GM23338 (cell line): Measurements from ENCODE around the gene SLC25A10. TPM values are rescaled to one million over a fixed set of nuclear protein-coding genes. Genes with fewer than 3 reads are reported as not detected.
"Not testable (repeated sequence)": the region's sequence is repeated elsewhere in the genome, so short reads cannot be mapped to it uniquely, and the experiment has no call there.

Source experiments
- ATAC-seq: fragments of 200-7000 bp; cut with Tn5 transposase; 3 replicates; pipeline ENCODE4 v1.9.1; 2020
- DNase-seq: peaks from one replicate; pipeline ENCODE4 v3.0.0-alpha.2; 2015; ENCODE audit warnings: low spot score
- H2AFZ ChIP-seq: fragments of 200-600 bp; sonication (generic); 2 replicates; pipeline ENCODE4 v1.8.0; 2016; ENCODE audit warnings: antibody characterized with exemption, mild to moderate bottlenecking, moderate library complexity
- H3F3A ChIP-seq: fragments of 200-600 bp; sonication (generic); replicated peaks from 2 replicates; pipeline ENCODE4 v1.8.0; 2017; ENCODE audit warnings: antibody characterized with exemption, mixed run types, low read depth
- H3K27ac ChIP-seq: fragments of 200-600 bp; sonication (generic); 2 replicates; pipeline ENCODE4 v1.6.1; 2016; ENCODE audit warnings: low read depth
- H3K27me3 ChIP-seq: fragments of 200-600 bp; sonication (generic); 2 replicates; pipeline ENCODE4 v1.8.0; 2016; ENCODE audit warnings: mild to moderate bottlenecking, mixed run types, moderate library complexity; ENCODE audit not compliant: insufficient read depth
- H3K36me3 ChIP-seq: fragments of 200-600 bp; sonication (generic); 2 replicates; pipeline ENCODE4 v1.8.0; 2016; ENCODE audit warnings: mild to moderate bottlenecking; ENCODE audit not compliant: insufficient read depth
- H3K4me1 ChIP-seq: fragments of 200-600 bp; sonication (generic); 2 replicates; pipeline ENCODE4 v1.8.0; 2016; ENCODE audit warnings: mild to moderate bottlenecking, moderate library complexity; ENCODE audit not compliant: insufficient read depth
- H3K4me2 ChIP-seq: fragments of 200-600 bp; sonication (generic); 2 replicates; pipeline ENCODE4 v1.7.1; 2017; ENCODE audit warnings: mixed run types
- H3K4me3 ChIP-seq: fragments of 200-600 bp; sonication (generic); 2 replicates; pipeline ENCODE4 v1.6.1; 2016; ENCODE audit warnings: mixed run types
- H3K79me2 ChIP-seq: fragments of 200-600 bp; sonication (generic); replicated peaks from 2 replicates; pipeline ENCODE4 v1.8.0; 2017; ENCODE audit warnings: mild to moderate bottlenecking; ENCODE audit not compliant: insufficient read depth
- H3K9me2 ChIP-seq: fragments of 200-600 bp; sonication (generic); 2 replicates; pipeline ENCODE4 v1.8.0; 2017; ENCODE audit not compliant: insufficient read depth
- H4K20me1 ChIP-seq: fragments of 200-600 bp; sonication (generic); replicated peaks from 2 replicates; pipeline ENCODE4 v1.8.0; 2017; ENCODE audit warnings: mild to moderate bottlenecking; ENCODE audit not compliant: insufficient read depth
- H3K27ac Mint-ChIP-seq: 2 replicates; pipeline ENCODE4 v1.8.0; 2020; ENCODE audit warnings: inconsistent platforms, mild to moderate bottlenecking, moderate library complexity, mixed read lengths
- H3K27me3 Mint-ChIP-seq: 3 replicates; pipeline ENCODE4 v1.8.0; 2022; ENCODE audit warnings: low read depth, mild to moderate bottlenecking, moderate library complexity, mixed read lengths, inconsistent platforms; ENCODE audit not compliant: insufficient read depth, poor library complexity
- H3K36me3 Mint-ChIP-seq: 3 replicates; pipeline ENCODE4 v1.8.0; 2021; ENCODE audit warnings: low read depth, mild to moderate bottlenecking, inconsistent platforms, moderate library complexity, mixed read lengths
- H3K4me1 Mint-ChIP-seq: 3 replicates; pipeline ENCODE4 v1.8.0; 2020; ENCODE audit warnings: mild to moderate bottlenecking, inconsistent platforms, mixed read lengths
- H3K4me3 Mint-ChIP-seq: 3 replicates; pipeline ENCODE4 v1.8.0; 2021; ENCODE audit warnings: moderate library complexity, mild to moderate bottlenecking, inconsistent platforms, mixed read lengths
- H3K9me3 Mint-ChIP-seq: 3 replicates; pipeline ENCODE4 v1.8.0; 2020; ENCODE audit warnings: moderate library complexity, mild to moderate bottlenecking, inconsistent platforms, mixed read lengths
- ETS1 ChIP-seq: IDR thresholded peaks from 2 replicates; pipeline ENCODE4 v1.6.1; 2016; ENCODE audit warnings: antibody characterized with exemption
- EZH2 ChIP-seq: fragments of 200-600 bp; sonication (generic); IDR thresholded peaks from one replicate; pipeline ENCODE4 v1.8.0; 2017; ENCODE audit warnings: antibody characterized with exemption, mild to moderate bottlenecking, low read depth; ENCODE audit not compliant: unreplicated experiment
- JUNB ChIP-seq: IDR thresholded peaks from one replicate; pipeline ENCODE4 v1.6.1; 2016; ENCODE audit warnings: antibody characterized with exemption; ENCODE audit not compliant: unreplicated experiment
- NANOG ChIP-seq: IDR thresholded peaks from 2 replicates; pipeline ENCODE4 v1.6.1; 2016; ENCODE audit warnings: antibody characterized with exemption, borderline replicate concordance
- REST ChIP-seq: IDR thresholded peaks from one replicate; pipeline ENCODE4 v1.6.1; 2018; ENCODE audit warnings: antibody characterized with exemption; ENCODE audit not compliant: unreplicated experiment
- STAT1 ChIP-seq: IDR thresholded peaks from one replicate; pipeline ENCODE4 v1.6.1; 2016; ENCODE audit warnings: antibody characterized with exemption; ENCODE audit not compliant: unreplicated experiment
- polyA plus RNA-seq: library from polyadenylated mRNA; unstranded; fragments of >200 nt; fragmentation: Nextera tagmentation; extraction: Ambion mirVana; gene quantifications from 2 replicates; pipeline ENCODE4 v1.2.1, GENCODE V29; 2016
- total RNA-seq: library from RNA; depleted of rRNA; stranded (reverse); fragments of >200 nt; shearing (Covaris generic); gene quantifications from 2 replicates; pipeline ENCODE4 v1.2.3, GENCODE V29; 2014
- TF ChIP-seq, protein P1 (sequence below), 2 experiments: fragments of 200-600 bp in 1 of 2; sonication (generic) in 1 of 2; conservative IDR thresholded peaks; 2 replicates each; pipeline versions ENCODE4 v1.5.1 to v1.6.1; 2016 to 2017; ENCODE audit warnings: antibody characterized with exemption in 2 of 2, low read depth in 2 of 2, mild to moderate bottlenecking in 2 of 2, moderate library complexity in 1 of 2

The SLC25A10 gene
- total and polyA plus RNA-seq, 2 experiments from 2014 or later, result 25.7 to 47.4 TPM

GRCh38 chr17:81675515-81676221 lies 36.4 kb upstream of the SLC25A10 start:
- H3K27ac Mint-ChIP-seq, H3K4me3 ChIP-seq, H4K20me1 ChIP-seq, H2AFZ ChIP-seq, H3K4me1 ChIP-seq, H3K4me3 Mint-ChIP-seq, H3K79me2 ChIP-seq, H3K9me2 ChIP-seq, H3K9me3 Mint-ChIP-seq, H3K4me1 Mint-ChIP-seq, H3K4me2 ChIP-seq, H3K27me3 ChIP-seq: not testable (repeated sequence)
- TF ChIP-seq, protein P1, sequence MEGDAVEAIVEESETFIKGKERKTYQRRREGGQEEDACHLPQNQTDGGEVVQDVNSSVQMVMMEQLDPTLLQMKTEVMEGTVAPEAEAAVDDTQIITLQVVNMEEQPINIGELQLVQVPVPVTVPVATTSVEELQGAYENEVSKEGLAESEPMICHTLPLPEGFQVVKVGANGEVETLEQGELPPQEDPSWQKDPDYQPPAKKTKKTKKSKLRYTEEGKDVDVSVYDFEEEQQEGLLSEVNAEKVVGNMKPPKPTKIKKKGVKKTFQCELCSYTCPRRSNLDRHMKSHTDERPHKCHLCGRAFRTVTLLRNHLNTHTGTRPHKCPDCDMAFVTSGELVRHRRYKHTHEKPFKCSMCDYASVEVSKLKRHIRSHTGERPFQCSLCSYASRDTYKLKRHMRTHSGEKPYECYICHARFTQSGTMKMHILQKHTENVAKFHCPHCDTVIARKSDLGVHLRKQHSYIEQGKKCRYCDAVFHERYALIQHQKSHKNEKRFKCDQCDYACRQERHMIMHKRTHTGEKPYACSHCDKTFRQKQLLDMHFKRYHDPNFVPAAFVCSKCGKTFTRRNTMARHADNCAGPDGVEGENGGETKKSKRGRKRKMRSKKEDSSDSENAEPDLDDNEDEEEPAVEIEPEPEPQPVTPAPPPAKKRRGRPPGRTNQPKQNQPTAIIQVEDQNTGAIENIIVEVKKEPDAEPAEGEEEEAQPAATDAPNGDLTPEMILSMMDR (conservative IDR thresholded peaks at IDR 0.05; ENCODE audit: low read depth in 2 of 2), result peak; percentile 55 to 56
- H3K27me3 Mint-ChIP-seq, result peaks cover 19% of the 10 kb centered on the region
- H3K36me3 ChIP-seq, result peaks cover 13% of the 10 kb centered on the region
- H3K36me3 Mint-ChIP-seq, result peaks cover 42% of the 10 kb centered on the region
- DNase-seq (peak; percentile 39), ATAC-seq (peak; percentile 28)
- H3K27ac ChIP-seq, result peak overlapping the region; percentile 84
- peaks cover 12% of the 10 kb centered on the region; the same call in 1 of the 2 replicates for H3F3A ChIP-seq

DNA sequence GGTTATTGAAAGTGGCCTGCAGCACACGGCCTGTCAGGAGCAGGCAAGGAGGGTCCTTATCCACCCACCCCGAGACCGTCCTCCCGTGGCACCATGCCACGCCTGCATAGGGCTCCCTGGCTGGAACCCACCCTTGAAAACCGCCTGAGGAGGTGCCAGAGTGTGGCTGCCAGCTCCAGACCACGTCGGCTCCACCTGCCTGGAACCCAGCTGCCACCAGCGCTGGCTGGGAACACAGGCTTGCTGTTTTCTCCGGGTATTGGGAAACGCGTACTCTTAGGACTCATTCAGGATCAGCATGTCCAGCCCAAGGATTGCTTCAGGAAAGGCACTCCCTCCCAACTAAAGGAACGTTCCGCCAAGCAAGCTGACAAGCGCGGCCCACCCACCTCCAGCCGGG lies 35.2 kb upstream of the SLC25A10 start:
- peaks cover 35% of the 10 kb centered on the region for H3K36me3 Mint-ChIP-seq
- no peak overlapping the region for H3K27ac Mint-ChIP-seq
- Histone ChIP-seq H3K9me2 (no peaks in the 10 kb centered on the region), H3K4me3 (no peak overlapping the region), H3K79me2 (peaks cover 12% of the 10 kb centered on the region), H3K36me3 (peaks cover 7% of the 10 kb centered on the region; the same call in 1 of the 2 replicates), H4K20me1 (peaks cover 3% of the 10 kb centered on the region; the same call in 1 of the 2 replicates), H2AFZ (no peak overlapping the region), H3K4me1 (no peaks in the 10 kb centered on the region), H3F3A (peaks cover 12% of the 10 kb centered on the region; the same call in 1 of the 2 replicates), H3K27ac (no peak overlapping the region), H3K27me3 (no peaks in the 10 kb centered on the region), H3K4me2 (no peak overlapping the region)
- H3K9me3 Mint-ChIP-seq, result no peaks in the 10 kb centered on the region
- TF ChIP-seq EZH2 (no peak), NANOG (no peak)
- peaks cover 5% of the 10 kb centered on the region; the same call in 2 of the 3 replicates for H3K4me1 Mint-ChIP-seq
- no peak overlapping the region for H3K4me3 Mint-ChIP-seq
- DNase-seq, result no peak
- H3K27me3 Mint-ChIP-seq, result peaks cover 14% of the 10 kb centered on the region
- no peak for ATAC-seq

- Histone ChIP-seq H3K27me3 (no peaks in the 10 kb centered on the region), H3F3A (peaks cover 18% of the 10 kb centered on the region), H3K4me3 (no peak overlapping the region), H3K4me2 (no peak overlapping the region), H3K79me2 (peaks cover 37% of the 10 kb centered on the region), H3K9me2 (no peaks in the 10 kb centered on the region), H3K27ac (no peak overlapping the region; the same call in 1 of the 2 replicates), H2AFZ (no peak overlapping the region), H4K20me1 (peaks cover 4% of the 10 kb centered on the region; the same call in 1 of the 2 replicates), H3K4me1 (peaks cover 6% of the 10 kb centered on the region), H3K36me3 (no peaks in the 10 kb centered on the region)
- Mint-ChIP-seq H3K4me3 (no peak overlapping the region), H3K4me1 (peaks cover 17% of the 10 kb centered on the region), H3K27me3 (peaks cover 16% of the 10 kb centered on the region), H3K36me3 (peaks cover 17% of the 10 kb centered on the region), H3K9me3 (no peaks in the 10 kb centered on the region), H3K27ac (no peak overlapping the region)
- DNase-seq (no peak), ATAC-seq (no peak)
- TF ChIP-seq STAT1, result no peak
- no peak for TF ChIP-seq JUNB
- TF ChIP-seq REST, result no peak
- TF ChIP-seq ETS1, result no peak
These were observed 31.9 kb upstream of the SLC25A10 start for GRCh38 chr17:81680150-81680549.
